Measurements from ENCODE around the gene PRRC2C. TPM values are rescaled to one million over a fixed set of nuclear protein-coding genes. Genes with fewer than 3 reads are reported as not detected.
"Not testable (repeated sequence)": the region's sequence is repeated elsewhere in the genome, so short reads cannot be mapped to it uniquely, and the experiment has no call there.

The PRRC2C gene
- polyA plus RNA-seq, 1 of the 3 experiments (the other 2 are of a cell fraction): 39.9 TPM

DNA sequence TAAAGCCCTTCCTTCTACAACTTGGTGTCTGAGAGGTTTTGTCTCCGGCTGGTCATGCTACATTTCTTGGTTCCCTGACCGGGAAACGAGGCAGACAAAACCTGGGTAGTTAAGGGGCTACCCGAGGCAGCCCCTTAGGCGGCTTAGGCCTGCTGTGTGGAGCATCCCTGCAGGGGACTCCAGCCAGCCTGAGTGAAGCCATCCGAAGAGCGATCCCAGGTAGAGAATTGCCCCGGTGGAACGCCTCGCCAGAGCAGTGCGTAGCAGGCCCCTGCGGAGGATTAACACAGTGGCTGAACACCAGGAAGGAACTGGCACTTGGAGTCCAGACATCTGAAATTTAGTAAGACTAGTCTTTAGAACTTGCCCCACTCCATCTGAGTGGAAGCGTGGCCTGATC lies 115.5 kb downstream of the PRRC2C start:
- peaks cover 6 to 12% of the 10 kb centered on the region in 2 experiments for H3K36me3 ChIP-seq (replicated peaks in 1 of 2; ENCODE audit: control insufficient read depth in 1 of 2, insufficient read depth in 2 of 2, low read length in 1 of 2)
- H3K9me2 ChIP-seq: no peaks in the 10 kb centered on the region
- H3K9ac ChIP-seq: no peak overlapping the region
- H3K9me3 ChIP-seq: no peaks in the 10 kb centered on the region
- 0 out of 4 replicates have a peak, but pooled peaks cover 0 to 7% of the 10 kb centered on the region in 2 experiments for H3K4me1 ChIP-seq (ENCODE audit: control insufficient read depth in 1 of 2, insufficient read depth in 2 of 2, low read depth in 1 of 2, low read length in 1 of 2)
- DNase-seq: no peak
- POLR2A ChIA-PET: no interaction called here
- 88% methylated on average over 8 of the region's 13 CpGs for WGBS (ENCODE audit: low lambda C conversion rate)
- H3F3A ChIP-seq (replicated peaks; ENCODE audit: insufficient read depth): peaks cover 7% of the 10 kb centered on the region
- H3K27ac ChIP-seq (ENCODE audit: low read depth in 2 of 2, low read length in 1 of 2): no peak overlapping the region
- no peaks in the 10 kb centered on the region for H4K20me1 ChIP-seq (ENCODE audit: insufficient read depth)
- no peak overlapping the region for H3K4me3 ChIP-seq (ENCODE audit: low read depth in 2 of 2, low read length in 1 of 2)
- H3K4me2 ChIP-seq: no peak overlapping the region
- H3K27me3 ChIP-seq (ENCODE audit: insufficient read depth): no peaks in the 10 kb centered on the region
- CTCF ChIA-PET: no interaction called here
- no peak for TF ChIP-seq SIN3A (IDR thresholded peaks at IDR 0.05; ENCODE audit: borderline replicate concordance, low read depth, low read length)
- no peak for TF ChIP-seq RCOR1 (IDR thresholded peaks at IDR 0.05; ENCODE audit: low read length)
- no peak for TF ChIP-seq NRF1 (IDR thresholded peaks at IDR 0.05; ENCODE audit: low read depth, low read length)
- TF ChIP-seq, protein P1, sequence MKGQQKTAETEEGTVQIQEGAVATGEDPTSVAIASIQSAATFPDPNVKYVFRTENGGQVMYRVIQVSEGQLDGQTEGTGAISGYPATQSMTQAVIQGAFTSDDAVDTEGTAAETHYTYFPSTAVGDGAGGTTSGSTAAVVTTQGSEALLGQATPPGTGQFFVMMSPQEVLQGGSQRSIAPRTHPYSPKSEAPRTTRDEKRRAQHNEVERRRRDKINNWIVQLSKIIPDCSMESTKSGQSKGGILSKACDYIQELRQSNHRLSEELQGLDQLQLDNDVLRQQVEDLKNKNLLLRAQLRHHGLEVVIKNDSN (IDR thresholded peaks at IDR 0.05; ENCODE audit: borderline replicate concordance, low read depth): no peak
- no peak for TF ChIP-seq RAD21 (IDR thresholded peaks at IDR 0.05; ENCODE audit: low read length)
- H3K79me2 ChIP-seq (ENCODE audit: insufficient read depth): no peaks in the 10 kb centered on the region
- no peak overlapping the region for H2AFZ ChIP-seq (ENCODE audit: low read depth)

DNA sequence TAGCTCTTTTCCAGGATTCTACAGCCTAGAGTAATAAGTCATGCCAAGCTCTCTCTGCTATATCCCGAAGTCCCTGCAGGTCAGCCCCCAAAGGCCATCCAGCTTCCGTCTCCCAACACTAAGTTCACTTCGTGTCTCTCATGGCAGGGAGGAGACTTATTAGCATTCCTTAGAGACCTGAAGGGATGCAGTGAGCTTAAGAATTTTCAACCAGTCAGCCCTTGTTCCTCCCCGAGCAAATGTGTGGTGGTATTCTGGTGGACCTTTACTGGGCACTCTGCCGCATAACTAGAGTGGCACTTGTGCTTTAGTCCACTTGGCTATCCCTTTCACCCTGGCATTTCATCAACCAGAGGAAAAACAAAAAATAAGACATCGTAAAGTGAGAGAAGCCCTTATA lies 117.7 kb downstream of the PRRC2C start:
- H2AFZ ChIP-seq (ENCODE audit: low read depth); H3K27ac ChIP-seq (ENCODE audit: low read depth in 2 of 2, low read length in 1 of 2); H3K9me2 ChIP-seq; H3K9me3 ChIP-seq; H3K4me2 ChIP-seq; DNase-seq; H3K36me3 ChIP-seq (replicated peaks in 1 of 2; ENCODE audit: control insufficient read depth in 1 of 2, insufficient read depth in 2 of 2, low read length in 1 of 2); H4K20me1 ChIP-seq (ENCODE audit: insufficient read depth); H3K79me2 ChIP-seq (ENCODE audit: insufficient read depth); H3K4me1 ChIP-seq (ENCODE audit: control insufficient read depth in 1 of 2, insufficient read depth in 2 of 2, low read depth in 1 of 2, low read length in 1 of 2); H3K4me3 ChIP-seq (ENCODE audit: low read depth in 2 of 2, low read length in 1 of 2); CTCF ChIA-PET; H3F3A ChIP-seq (replicated peaks; ENCODE audit: insufficient read depth); H3K9ac ChIP-seq; POLR2A ChIA-PET; H3K27me3 ChIP-seq (ENCODE audit: insufficient read depth): not testable (repeated sequence)
- WGBS (ENCODE audit: low lambda C conversion rate): 84% methylated on average over 6 of the region's 6 CpGs

DNA sequence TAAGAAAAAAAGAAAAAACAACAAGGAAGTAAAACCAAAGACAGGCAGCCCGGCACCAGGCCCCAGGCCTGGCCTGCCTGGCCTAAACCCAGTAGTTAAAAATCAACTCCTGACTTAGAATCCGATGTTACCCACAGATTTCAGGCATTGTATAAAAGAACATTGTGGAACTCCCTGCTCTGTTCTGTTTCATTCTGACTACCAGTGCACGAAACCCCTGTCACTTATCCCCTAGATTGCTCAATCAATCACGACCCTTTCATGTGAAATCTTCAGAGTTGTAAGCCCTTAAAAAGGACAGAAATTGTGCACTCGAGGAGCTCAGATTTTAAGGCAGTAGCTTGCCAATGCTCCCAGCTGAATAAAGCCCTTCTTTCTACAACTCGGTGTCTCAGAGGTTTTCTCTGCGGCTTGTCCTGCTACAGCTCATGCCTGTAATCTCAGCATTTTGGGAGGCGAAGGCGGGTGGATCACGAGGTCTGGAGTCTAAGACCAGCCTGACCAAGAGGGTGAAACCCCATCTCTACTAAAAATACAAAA lies 121.1 kb downstream of the PRRC2C start:
- ChIA-PET POLR2A (no interaction called here), CTCF (interaction anchor here (1.2 kb wide), 1 partner anchor 38 kb away, joined by 5 read pairs; no protein-coding TSS in a partner anchor)
- no peaks in the 10 kb centered on the region for H3K9me3 ChIP-seq
- H3K79me2 ChIP-seq (ENCODE audit: insufficient read depth): no peaks in the 10 kb centered on the region
- TF ChIP-seq MXI1 (IDR thresholded peaks at IDR 0.05; ENCODE audit: low read depth, low read length) (no peak), NRF1 (IDR thresholded peaks at IDR 0.05; ENCODE audit: low read depth, low read length) (no peak)
- H3K27me3 ChIP-seq (ENCODE audit: insufficient read depth): no peaks in the 10 kb centered on the region
- no peaks in the 10 kb centered on the region for H3K9me2 ChIP-seq
- no peak for DNase-seq
- H3K4me2 ChIP-seq: no peak overlapping the region
- no peaks in the 10 kb centered on the region for H3K36me3 ChIP-seq (replicated peaks in 1 of 2; ENCODE audit: control insufficient read depth in 1 of 2, insufficient read depth in 2 of 2, low read length in 1 of 2)
- H3K4me1 ChIP-seq (ENCODE audit: control insufficient read depth in 1 of 2, insufficient read depth in 2 of 2, low read depth in 1 of 2, low read length in 1 of 2): no peaks in the 10 kb centered on the region
- no peak overlapping the region for H3K4me3 ChIP-seq (ENCODE audit: low read depth in 2 of 2, low read length in 1 of 2)
- H3F3A ChIP-seq (replicated peaks; ENCODE audit: insufficient read depth): no peaks in the 10 kb centered on the region
- no peak overlapping the region for H3K27ac ChIP-seq (ENCODE audit: low read depth in 2 of 2, low read length in 1 of 2)
- no peaks in the 10 kb centered on the region for H4K20me1 ChIP-seq (ENCODE audit: insufficient read depth)
- H2AFZ ChIP-seq (ENCODE audit: low read depth): no peak overlapping the region
- 84% methylated on average over 10 of the region's 10 CpGs for WGBS (ENCODE audit: low lambda C conversion rate)
- H3K9ac ChIP-seq: no peak overlapping the region

All from SK-N-SH (cell line).